DOHH2 (cell line): Measurements from ENCODE around the gene DAPK2.

Experiments
- H3F3A ChIP-seq: fragments of 200-600 bp; sonication (generic), shearing (Covaris generic); 2 replicates; pipeline ENCODE4 v1.6.0; 2016; ENCODE audit warnings: antibody characterized with exemption, mild to moderate bottlenecking; ENCODE audit not compliant: control insufficient read depth, insufficient read depth
- H3K27ac ChIP-seq: fragments of 200-600 bp; sonication (generic); 2 replicates; pipeline ENCODE4 v1.5.1; 2014; ENCODE audit warnings: low read depth, mild to moderate bottlenecking, low read length, moderate library complexity
- H3K27me3 ChIP-seq: fragments of 200-600 bp; sonication (generic); 2 replicates; pipeline ENCODE4 v1.6.1; 2014; ENCODE audit warnings: mild to moderate bottlenecking, low read length, mixed read lengths; ENCODE audit not compliant: control insufficient read depth
- H3K36me3 ChIP-seq: fragments of 200-600 bp; sonication (generic); 2 replicates; pipeline ENCODE4 v1.6.1; 2014; ENCODE audit warnings: mild to moderate bottlenecking, low read length, moderate library complexity, mixed read lengths; ENCODE audit not compliant: control insufficient read depth
- H3K4me1 ChIP-seq: fragments of 200-600 bp; sonication (generic); 2 replicates; pipeline ENCODE4 v1.6.1; 2014; ENCODE audit warnings: mild to moderate bottlenecking, low read length, mixed read lengths; ENCODE audit not compliant: control insufficient read depth
- H3K4me2 ChIP-seq: fragments of 200-600 bp; sonication (generic); 2 replicates; pipeline ENCODE4 v1.6.0; 2014; ENCODE audit warnings: mild to moderate bottlenecking, low read length, moderate library complexity
- H3K4me3 ChIP-seq: fragments of 200-600 bp; sonication (generic); 2 replicates; pipeline ENCODE4 v1.5.1; 2014; ENCODE audit warnings: mild to moderate bottlenecking, low read length, mixed read lengths
- H3K79me2 ChIP-seq: fragments of 200-600 bp; sonication (generic); 2 replicates; pipeline ENCODE4 v1.6.1; 2014; ENCODE audit warnings: mild to moderate bottlenecking, low read length, mixed read lengths; ENCODE audit not compliant: control insufficient read depth
- H3K9me2 ChIP-seq: fragments of 200-600 bp; sonication (generic); replicated peaks from 2 replicates; pipeline ENCODE4 v1.6.1; 2014; ENCODE audit warnings: mild to moderate bottlenecking, low read length, mixed read lengths; ENCODE audit not compliant: control insufficient read depth
- H3K9me3 ChIP-seq: fragments of 200-600 bp; sonication (generic); 2 replicates; pipeline ENCODE4 v1.6.1; 2014; ENCODE audit warnings: antibody characterized with exemption, low read length, mixed read lengths; ENCODE audit not compliant: control insufficient read depth, insufficient read depth
- H4K20me1 ChIP-seq: fragments of 200-600 bp; sonication (generic); 2 replicates; pipeline ENCODE4 v1.6.0; 2014; ENCODE audit warnings: low read depth, mild to moderate bottlenecking, antibody characterized with exemption, low read length, moderate library complexity; ENCODE audit not compliant: control insufficient read depth, insufficient read depth
- EZH2phosphoT487 ChIP-seq: fragments of 200-600 bp; sonication (generic); IDR thresholded peaks from 2 replicates; pipeline ENCODE4 v1.6.1; 2017; ENCODE audit warnings: borderline replicate concordance, mild to moderate bottlenecking, antibody characterized with exemption, low read length, moderate library complexity, mixed read lengths
- TF ChIP-seq, protein P1 (sequence below): fragments of 200-600 bp; sonication (generic); IDR thresholded peaks from one replicate; pipeline ENCODE4 v1.5.1; 2014; ENCODE audit warnings: antibody characterized with exemption, mild to moderate bottlenecking, low read depth, low read length; ENCODE audit not compliant: poor library complexity, severe bottlenecking

Gene DAPK2

DNA sequence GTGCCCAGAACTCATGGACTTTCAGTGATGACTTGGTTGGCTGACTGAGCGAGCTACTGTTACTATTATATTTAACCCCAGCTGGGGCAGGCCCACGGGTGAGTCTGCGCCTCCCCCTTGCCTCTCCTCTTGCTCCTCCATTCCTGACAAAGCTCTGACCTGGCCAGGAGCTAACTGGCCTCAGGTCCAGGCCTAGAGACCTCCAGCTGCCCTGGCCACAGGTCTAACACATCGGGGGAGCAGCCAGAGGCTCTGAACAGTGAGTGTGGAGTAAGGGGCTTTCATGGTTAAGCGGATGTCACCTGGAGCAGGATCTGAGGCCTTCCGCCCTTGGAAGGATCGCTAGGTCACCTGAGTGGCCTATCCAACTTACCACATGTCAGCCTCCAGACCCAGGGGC is 116.3 kb downstream of the DAPK2 start:
- Histone ChIP-seq H3F3A (no peaks in the 10 kb centered on the region), H3K79me2 (no peaks in the 10 kb centered on the region), H4K20me1 (no peaks in the 10 kb centered on the region), H3K36me3 (no peaks in the 10 kb centered on the region), H3K9me3 (no peaks in the 10 kb centered on the region), H3K9me2 (no peaks in the 10 kb centered on the region), H3K4me2 (no peak overlapping the region), H3K4me1 (no peaks in the 10 kb centered on the region), H3K27ac (no peak overlapping the region), H3K4me3 (no peak overlapping the region), H3K27me3 (peaks cover 12% of the 10 kb centered on the region; the same call in 1 of the 2 replicates)
- no peak for TF ChIP-seq EZH2phosphoT487
- TF ChIP-seq, protein P1, sequence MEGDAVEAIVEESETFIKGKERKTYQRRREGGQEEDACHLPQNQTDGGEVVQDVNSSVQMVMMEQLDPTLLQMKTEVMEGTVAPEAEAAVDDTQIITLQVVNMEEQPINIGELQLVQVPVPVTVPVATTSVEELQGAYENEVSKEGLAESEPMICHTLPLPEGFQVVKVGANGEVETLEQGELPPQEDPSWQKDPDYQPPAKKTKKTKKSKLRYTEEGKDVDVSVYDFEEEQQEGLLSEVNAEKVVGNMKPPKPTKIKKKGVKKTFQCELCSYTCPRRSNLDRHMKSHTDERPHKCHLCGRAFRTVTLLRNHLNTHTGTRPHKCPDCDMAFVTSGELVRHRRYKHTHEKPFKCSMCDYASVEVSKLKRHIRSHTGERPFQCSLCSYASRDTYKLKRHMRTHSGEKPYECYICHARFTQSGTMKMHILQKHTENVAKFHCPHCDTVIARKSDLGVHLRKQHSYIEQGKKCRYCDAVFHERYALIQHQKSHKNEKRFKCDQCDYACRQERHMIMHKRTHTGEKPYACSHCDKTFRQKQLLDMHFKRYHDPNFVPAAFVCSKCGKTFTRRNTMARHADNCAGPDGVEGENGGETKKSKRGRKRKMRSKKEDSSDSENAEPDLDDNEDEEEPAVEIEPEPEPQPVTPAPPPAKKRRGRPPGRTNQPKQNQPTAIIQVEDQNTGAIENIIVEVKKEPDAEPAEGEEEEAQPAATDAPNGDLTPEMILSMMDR: no peak

DNA sequence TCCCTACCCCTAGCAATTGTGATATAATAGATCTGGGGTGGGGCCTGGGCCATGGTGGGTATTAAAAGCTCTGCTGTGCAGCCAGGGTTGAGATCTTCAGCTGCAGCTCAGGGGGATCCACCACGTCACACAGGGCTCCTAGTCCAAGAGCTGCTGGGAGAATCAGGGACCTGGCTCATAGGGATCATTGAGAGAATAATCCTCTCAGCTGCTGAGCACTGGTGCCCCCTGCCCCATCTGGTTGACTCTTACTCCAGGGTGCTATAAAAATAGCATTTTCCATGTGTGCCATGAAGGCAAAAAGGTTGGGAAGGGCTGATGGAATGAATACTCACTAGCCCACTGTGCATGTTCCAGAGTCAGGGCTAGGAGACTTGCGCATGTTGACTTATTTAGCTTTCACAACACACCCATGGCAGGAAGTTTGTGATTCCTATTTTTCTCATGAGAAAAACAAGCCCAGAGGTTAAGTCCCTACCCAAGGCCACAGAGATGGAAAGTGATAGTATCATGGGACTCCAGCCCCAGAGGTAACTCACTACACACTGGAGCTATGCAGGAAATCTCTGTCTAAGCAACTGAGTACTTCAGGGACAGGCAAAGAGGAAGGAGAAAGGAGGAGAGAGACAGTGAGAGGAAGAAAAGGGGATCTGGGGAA is 118.0 kb downstream of the DAPK2 start:
- no peak overlapping the region for H3K4me2 ChIP-seq
- no peaks in the 10 kb centered on the region for H3K4me1 ChIP-seq
- no peaks in the 10 kb centered on the region for H3K79me2 ChIP-seq
- no peak overlapping the region for H3K27ac ChIP-seq
- H3K9me3 ChIP-seq: no peaks in the 10 kb centered on the region
- H3K36me3 ChIP-seq: no peaks in the 10 kb centered on the region
- H3K9me2 ChIP-seq: no peaks in the 10 kb centered on the region
- no peaks in the 10 kb centered on the region for H4K20me1 ChIP-seq
- H3K27me3 ChIP-seq: peaks cover 12% of the 10 kb centered on the region; the same call in 1 of the 2 replicates
- no peak for TF ChIP-seq EZH2phosphoT487
- TF ChIP-seq, protein P1: no peak
- no peak overlapping the region for H3K4me3 ChIP-seq
- no peaks in the 10 kb centered on the region for H3F3A ChIP-seq

DNA sequence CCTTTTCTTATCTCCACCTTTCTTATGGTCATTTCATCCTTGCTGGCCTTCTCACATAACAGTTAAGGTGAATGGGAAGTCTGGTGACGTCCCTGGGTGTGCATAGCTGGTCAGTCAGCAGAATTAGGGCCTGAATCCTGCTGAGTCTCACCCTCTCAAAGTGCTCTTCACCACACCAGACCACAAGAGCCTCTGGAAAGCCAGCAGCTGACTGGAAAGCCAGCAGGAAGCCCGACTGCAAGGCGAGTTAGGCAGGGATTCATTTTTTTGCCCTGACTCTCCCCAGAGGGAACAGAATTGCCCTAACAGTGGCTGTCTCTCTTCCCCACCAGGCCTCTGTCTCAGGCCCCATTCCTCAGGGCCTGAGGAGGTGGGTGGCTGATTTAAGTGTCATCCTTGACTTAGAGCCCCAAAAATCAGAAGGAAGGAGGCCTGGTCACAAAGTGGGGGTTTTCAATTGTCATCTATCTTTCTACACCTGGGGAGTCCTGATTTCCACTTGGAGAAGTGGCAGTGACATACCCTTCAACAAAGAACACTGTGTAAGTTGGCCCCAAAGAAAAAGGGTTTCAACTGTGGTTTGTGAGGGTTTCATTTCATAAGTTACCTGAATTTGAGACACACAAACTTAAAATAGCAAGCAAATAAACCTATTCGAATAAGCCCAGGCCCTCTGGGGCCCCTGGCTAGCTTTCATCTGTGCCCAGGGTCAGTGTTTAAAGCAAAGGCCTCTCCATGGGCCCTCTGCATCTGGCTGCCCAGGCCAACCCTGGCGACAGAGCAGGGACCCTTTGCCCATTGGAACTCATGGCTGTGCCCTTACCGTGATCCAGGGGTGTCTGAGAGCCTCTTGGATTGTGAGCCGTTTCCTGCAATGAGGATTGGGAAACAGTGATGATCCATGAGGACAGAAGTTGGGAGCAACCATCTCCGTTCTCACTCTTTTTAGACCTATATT is 122.0 kb downstream of the DAPK2 start:
- Histone ChIP-seq H3K9me2 (no peaks in the 10 kb centered on the region), H3K79me2 (no peaks in the 10 kb centered on the region), H3K27ac (no peak overlapping the region), H4K20me1 (no peaks in the 10 kb centered on the region), H3K4me1 (peaks cover 9% of the 10 kb centered on the region), H3K36me3 (no peaks in the 10 kb centered on the region), H3K4me2 (no peak overlapping the region), H3K9me3 (no peaks in the 10 kb centered on the region), H3F3A (no peaks in the 10 kb centered on the region), H3K4me3 (no peak overlapping the region), H3K27me3 (peaks cover 12% of the 10 kb centered on the region; the same call in 1 of the 2 replicates)
- TF ChIP-seq, protein P1: no peak
- TF ChIP-seq EZH2phosphoT487: no peak
